Fibroblast of lung (primary cell): Measurements from ENCODE around the gene ACTN1.

Experiments
- EZH2 ChIP-seq: IDR thresholded peaks from 2 replicates; pipeline ENCODE4 v1.5.1; 2012; ENCODE audit warnings: low read length, control low read depth, mild to moderate bottlenecking; ENCODE audit errors: missing control alignments
- TF ChIP-seq, protein P1 (sequence below), 2 donors: IDR thresholded peaks in 1 of 2; conservative IDR thresholded peaks in 1 of 2; 1 replicate in 1 of 2; 2 replicates in 1 of 2; pipeline ENCODE4 v1.5.1; 2011 to 2012; ENCODE audit warnings: low read length in 2 of 2, control low read depth in 1 of 2, inconsistent platforms in 1 of 2, low read depth in 1 of 2, mild to moderate bottlenecking in 1 of 2

DNA sequence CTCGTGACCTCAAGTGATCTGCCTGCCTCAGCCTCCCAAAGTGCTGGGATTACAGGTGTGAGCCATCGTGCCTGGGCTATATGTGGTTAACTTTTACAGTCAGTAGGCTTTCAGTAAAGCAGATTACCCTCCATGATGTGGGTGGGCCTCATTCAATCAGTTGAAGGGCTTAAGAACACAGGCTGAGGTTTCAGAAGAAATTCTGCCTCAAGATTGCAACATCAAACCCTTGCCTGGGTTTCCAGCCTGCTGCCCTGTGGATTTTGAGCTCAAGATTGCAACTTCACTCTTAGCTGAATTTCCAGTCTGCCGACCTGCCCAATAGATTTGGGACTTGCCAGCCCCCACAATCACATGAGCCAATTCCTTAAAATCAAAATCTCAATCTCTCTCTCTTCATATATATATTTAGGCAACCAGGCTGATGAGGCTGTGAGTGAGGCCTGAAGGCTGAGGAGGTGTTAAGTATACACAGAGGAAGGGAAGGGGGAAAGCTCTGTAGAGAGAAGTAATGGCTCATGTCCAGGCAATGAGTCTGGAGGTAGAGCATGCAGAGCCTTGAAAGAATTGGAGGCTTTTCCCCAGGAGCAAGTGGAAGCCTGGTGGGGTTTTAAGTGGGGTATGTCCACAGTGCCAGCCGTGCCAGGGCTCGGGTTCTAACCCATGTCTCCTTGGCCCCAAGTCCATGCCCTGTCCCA is 33.3 kb upstream of the ACTN1 start:
- TF ChIP-seq EZH2 = no peak
- TF ChIP-seq, protein P1, sequence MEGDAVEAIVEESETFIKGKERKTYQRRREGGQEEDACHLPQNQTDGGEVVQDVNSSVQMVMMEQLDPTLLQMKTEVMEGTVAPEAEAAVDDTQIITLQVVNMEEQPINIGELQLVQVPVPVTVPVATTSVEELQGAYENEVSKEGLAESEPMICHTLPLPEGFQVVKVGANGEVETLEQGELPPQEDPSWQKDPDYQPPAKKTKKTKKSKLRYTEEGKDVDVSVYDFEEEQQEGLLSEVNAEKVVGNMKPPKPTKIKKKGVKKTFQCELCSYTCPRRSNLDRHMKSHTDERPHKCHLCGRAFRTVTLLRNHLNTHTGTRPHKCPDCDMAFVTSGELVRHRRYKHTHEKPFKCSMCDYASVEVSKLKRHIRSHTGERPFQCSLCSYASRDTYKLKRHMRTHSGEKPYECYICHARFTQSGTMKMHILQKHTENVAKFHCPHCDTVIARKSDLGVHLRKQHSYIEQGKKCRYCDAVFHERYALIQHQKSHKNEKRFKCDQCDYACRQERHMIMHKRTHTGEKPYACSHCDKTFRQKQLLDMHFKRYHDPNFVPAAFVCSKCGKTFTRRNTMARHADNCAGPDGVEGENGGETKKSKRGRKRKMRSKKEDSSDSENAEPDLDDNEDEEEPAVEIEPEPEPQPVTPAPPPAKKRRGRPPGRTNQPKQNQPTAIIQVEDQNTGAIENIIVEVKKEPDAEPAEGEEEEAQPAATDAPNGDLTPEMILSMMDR (conservative IDR thresholded peaks at IDR 0.05 in 1 of 2, IDR thresholded peaks at IDR 0.05 in 1 of 2; ENCODE audit: low read depth in 1 of 2, low read length in 2 of 2) = no peak
